Stimulated activated CD4-positive, alpha-beta T cell treated with anti-CD3 and anti-CD28 coated beads, Interleukin-15, amount 100 ng/mL, for 24 hours (primary cell): Measurements from ENCODE around the gene SEPTIN14.
"Not testable (repeated sequence)": the region's sequence is repeated elsewhere in the genome, so short reads cannot be mapped to it uniquely, and the experiment has no call there.

Experiments used
- DNase-seq: peaks from one replicate; pipeline ENCODE4 v3.0.0-alpha.2; 2020

The SEPTIN14 gene

DNA sequence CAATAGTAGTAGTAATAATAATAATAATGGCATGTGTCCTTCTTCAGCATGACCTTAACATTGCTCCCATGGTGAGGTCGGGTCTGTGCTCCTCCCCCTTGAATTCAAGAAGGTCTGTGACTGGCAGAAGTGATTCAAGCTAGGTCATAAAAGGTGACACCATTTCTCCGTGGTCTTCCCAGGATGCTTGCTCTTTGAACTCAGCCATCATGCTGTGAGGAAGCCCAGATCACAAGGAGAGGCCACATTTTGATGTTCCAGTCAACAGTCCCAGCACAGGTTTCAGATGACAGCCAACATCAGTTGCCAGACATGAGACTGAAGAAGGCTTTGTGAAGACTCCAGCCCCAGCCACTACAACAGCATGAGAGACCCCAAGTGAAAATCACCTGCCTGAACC, 83.9 kb downstream of the SEPTIN14 start:
- DNase-seq: no peak

DNA sequence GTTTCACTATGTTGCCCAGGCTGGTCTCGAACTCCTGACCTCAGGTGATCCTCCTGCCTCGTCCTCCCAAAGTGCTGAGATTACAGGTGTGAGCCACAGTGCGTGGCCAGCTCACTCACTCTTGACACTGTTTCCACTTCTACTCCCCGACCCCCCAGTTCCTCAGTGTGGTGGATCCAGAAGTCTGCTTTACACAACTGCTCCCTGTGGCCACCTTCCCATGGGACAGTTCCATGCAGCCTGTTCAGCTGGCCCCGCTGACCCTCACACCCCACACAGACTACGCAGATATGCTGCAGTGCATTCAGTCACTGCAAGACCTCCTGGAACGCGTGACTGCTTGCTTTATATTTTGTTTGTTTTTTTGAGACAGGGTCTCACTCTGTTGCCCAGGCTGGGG, 86.4 kb downstream of the SEPTIN14 start:
- no peak for DNase-seq

DNA sequence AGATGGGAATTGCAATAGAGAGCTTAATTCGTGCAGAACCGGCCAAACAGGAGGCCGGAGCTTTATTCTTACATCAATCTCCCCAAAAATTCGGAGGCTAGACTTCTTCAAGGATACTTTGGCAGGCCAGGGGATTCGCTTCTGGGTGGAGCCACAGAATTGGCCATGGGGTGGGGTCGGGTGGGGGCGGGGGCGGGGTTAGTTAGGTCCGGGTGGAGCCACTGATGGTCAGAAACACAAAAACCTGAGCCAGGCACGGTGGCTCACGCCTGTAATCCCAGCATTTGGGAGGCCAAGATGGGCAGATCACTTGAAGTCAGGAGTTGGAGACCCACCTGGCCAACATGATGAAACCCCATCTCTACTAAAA, 87.5 kb downstream of the SEPTIN14 start:
- no peak for DNase-seq

DNA sequence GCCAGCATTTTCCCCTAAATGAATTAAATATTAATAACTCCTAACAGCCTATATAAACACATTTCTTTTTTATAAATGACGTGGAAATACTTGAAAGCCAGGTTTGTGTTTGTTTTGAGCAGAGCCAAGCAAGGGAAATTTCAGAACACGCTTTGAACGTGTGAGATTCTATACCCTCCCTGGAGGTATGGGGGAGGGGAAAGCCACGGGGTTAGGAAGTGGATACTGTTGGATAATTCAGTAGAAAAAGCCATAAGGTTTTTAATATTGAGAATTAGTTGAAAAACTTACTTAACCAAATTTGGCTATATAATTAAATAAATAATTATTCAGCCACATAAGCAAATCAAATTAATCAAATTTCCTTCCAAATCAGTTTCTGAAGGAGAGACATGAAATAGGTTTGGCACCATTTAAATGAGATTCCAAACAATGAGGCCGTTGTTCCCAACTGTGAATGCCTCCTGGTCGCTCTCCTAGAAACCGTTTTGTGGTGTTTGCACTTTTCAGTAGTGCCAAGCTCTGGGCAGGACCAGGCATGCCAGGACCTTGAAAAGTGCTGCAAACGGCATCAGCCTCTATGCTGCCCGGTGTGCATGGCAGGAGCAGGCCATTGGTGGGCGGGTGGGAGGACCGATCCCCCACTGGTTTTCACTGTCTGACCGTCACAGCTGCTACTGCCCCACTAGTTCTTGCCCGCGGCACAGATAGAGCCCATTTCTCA, 88.1 kb downstream of the SEPTIN14 start:
- DNase-seq: no peak

DNA sequence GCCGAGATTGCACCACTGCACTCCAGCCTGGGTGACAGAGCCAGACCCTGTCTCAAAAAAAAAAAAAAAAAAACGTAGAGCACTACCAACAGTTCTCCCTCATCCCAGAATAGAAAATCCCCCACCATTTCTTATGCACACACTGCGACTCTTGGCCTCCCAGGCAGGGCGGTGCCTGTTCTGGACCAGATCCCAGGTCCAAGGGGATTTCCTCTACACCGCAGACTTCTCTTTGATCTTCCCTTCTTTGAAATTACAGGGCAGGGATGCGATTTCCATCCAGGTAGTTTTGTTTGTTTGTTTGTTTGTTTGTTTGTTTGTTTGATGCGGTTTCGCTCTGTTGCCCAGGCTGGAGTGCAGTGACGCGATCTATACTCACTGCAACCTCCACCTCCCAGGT, 91.8 kb downstream of the SEPTIN14 start:
- DNase-seq: no peak

DNA sequence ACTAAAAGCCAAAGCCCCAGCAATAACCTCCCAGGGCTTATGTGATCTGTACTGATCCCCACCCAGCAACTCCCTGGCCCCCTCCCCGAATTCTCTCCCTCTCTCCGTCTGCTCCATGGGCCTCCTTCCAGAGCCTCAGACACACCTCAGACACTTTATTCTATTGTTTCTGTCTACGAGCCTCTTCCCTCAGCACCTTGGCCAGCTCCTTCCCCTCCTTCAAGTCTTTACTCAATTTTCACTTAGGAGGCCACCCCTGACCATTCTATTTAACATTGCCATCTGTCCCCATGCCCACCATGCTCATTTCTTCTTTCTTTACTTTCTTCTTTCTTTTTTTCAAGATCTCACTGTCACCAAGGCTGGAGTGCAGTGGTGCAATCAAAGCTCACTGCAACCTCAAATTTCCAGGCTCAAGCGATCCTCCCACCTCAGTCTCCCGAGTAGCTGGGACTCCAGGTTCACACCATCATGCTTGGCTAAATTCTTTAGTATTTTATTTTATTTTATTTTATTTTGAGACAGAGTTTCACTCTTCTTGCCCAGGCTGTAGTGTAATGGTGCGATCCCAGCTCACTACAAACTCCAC, 109.2 kb downstream of the SEPTIN14 start:
- not testable (repeated sequence) for DNase-seq

DNA sequence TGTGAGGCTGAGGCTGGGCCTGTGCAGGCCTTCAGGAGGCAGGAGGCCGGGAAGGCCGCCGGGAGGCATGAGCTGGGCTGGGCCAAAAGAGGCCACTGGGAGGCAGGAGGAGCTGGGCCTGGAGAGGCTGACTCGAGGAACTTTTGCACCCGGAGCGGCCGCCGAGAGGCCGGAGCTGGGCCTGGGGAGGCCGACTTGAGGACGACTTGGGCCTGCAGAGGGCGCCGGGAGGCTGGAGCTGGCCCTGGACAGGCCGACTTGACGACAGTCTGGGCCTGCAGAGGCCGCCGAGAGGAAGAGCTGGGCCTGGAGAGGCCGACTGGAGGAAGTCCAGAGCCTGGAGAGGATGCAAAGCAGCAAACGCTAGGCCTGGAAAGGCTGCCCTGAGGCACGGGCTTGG, 117.8 kb downstream of the SEPTIN14 start:
- DNase-seq: not testable (repeated sequence)
